H9 (cell line): ENCODE results near the gene GFM1. TPM values are rescaled to one million over a fixed set of nuclear protein-coding genes. Genes with fewer than 3 reads are reported as not detected.

Experiments
- DNase-seq: peaks from one replicate; pipeline ENCODE4 v3.0.0-alpha.2; 2017
- H2AFZ ChIP-seq: one replicate; pipeline ENCODE4 v1.6.1; 2013; ENCODE audit warnings: mild to moderate bottlenecking, low read length, control low read depth, moderate library complexity
- H2AK5ac ChIP-seq: 2 replicates; pipeline ENCODE4 v1.6.1; 2013; ENCODE audit warnings: low read length, control low read depth, mixed read lengths; ENCODE audit not compliant: insufficient read length
- H2BK120ac ChIP-seq: one replicate; pipeline ENCODE4 v1.6.1; 2013; ENCODE audit warnings: low read depth, mild to moderate bottlenecking, low read length, control low read depth, inconsistent platforms; ENCODE audit not compliant: poor library complexity, severe bottlenecking
- H2BK12ac ChIP-seq: 2 replicates; pipeline ENCODE4 v1.6.1; 2013; ENCODE audit warnings: low read length, control low read depth, mixed read lengths, low read depth; ENCODE audit not compliant: insufficient read length
- H2BK15ac ChIP-seq: 2 replicates; pipeline ENCODE4 v1.6.1; 2013; ENCODE audit warnings: low read depth, low read length, control low read depth
- H2BK20ac ChIP-seq: one replicate; pipeline ENCODE4 v1.6.1; 2013; ENCODE audit warnings: low read depth, mild to moderate bottlenecking, low read length, control low read depth, inconsistent platforms; ENCODE audit not compliant: poor library complexity, severe bottlenecking
- H2BK5ac ChIP-seq: 2 replicates; pipeline ENCODE4 v1.6.1; 2013; ENCODE audit warnings: low read length, control low read depth, mixed read lengths; ENCODE audit not compliant: insufficient read length
- H3K14ac ChIP-seq: 2 replicates; pipeline ENCODE4 v1.6.1; 2013; ENCODE audit warnings: low read length, control low read depth; ENCODE audit not compliant: insufficient read depth
- H3K18ac ChIP-seq: 2 replicates; pipeline ENCODE4 v1.6.1; 2013; ENCODE audit warnings: low read depth, mild to moderate bottlenecking, mixed read lengths, low read length, control low read depth; ENCODE audit not compliant: insufficient read length
- H3K23ac ChIP-seq: 2 replicates; pipeline ENCODE4 v1.6.1; 2013; ENCODE audit warnings: low read length, control low read depth, mixed read lengths, low read depth; ENCODE audit not compliant: insufficient read length
- H3K23me2 ChIP-seq: 2 replicates; pipeline ENCODE4 v1.6.1; 2013; ENCODE audit warnings: low read depth, mild to moderate bottlenecking, mixed read lengths, low read length, control low read depth; ENCODE audit not compliant: insufficient read length, poor library complexity, severe bottlenecking
- H3K27ac ChIP-seq: 2 replicates; pipeline ENCODE4 v1.5.1; 2013; ENCODE audit warnings: low read length, control low read depth, mixed read lengths, low read depth; ENCODE audit not compliant: insufficient read length
- H3K27me3 ChIP-seq: 2 replicates; pipeline ENCODE4 v1.6.1; 2013; ENCODE audit warnings: low read length, control low read depth, inconsistent platforms; ENCODE audit not compliant: insufficient read depth
- H3K4ac ChIP-seq: 2 replicates; pipeline ENCODE4 v1.6.1; 2013; ENCODE audit warnings: low read depth, mild to moderate bottlenecking, control low read depth, inconsistent platforms, low read length, moderate library complexity
- H3K4me1 ChIP-seq: 2 replicates; pipeline ENCODE4 v1.6.1; 2013; ENCODE audit warnings: low read length, control low read depth, inconsistent platforms; ENCODE audit not compliant: insufficient read depth
- H3K4me2 ChIP-seq: 2 replicates; pipeline ENCODE4 v1.6.1; 2013; ENCODE audit warnings: low read length, control low read depth, mixed read lengths; ENCODE audit not compliant: insufficient read length, insufficient read depth
- H3K56ac ChIP-seq: 2 replicates; pipeline ENCODE4 v1.6.1; 2013; ENCODE audit warnings: low read depth, mild to moderate bottlenecking, mixed read lengths, low read length, control low read depth; ENCODE audit not compliant: insufficient read length
- H3K79me1 ChIP-seq: 2 replicates; pipeline ENCODE4 v1.6.1; 2013; ENCODE audit warnings: low read depth, mild to moderate bottlenecking, moderate library complexity, low read length, control low read depth, inconsistent platforms; ENCODE audit not compliant: insufficient read depth, poor library complexity, severe bottlenecking
- H3K79me2 ChIP-seq: 2 replicates; pipeline ENCODE4 v1.6.1; 2013; ENCODE audit warnings: low read length, control low read depth, inconsistent platforms; ENCODE audit not compliant: insufficient read depth
- H3K9ac ChIP-seq: 2 replicates; pipeline ENCODE4 v1.6.1; 2013; ENCODE audit warnings: low read length, control low read depth, mixed read lengths; ENCODE audit not compliant: insufficient read length; ENCODE audit errors: extremely low read depth
- H3K9me3 ChIP-seq: one replicate; pipeline ENCODE4 v1.6.1; 2013; ENCODE audit warnings: low read depth, low read length, inconsistent platforms; ENCODE audit not compliant: control insufficient read depth
- H3T11ph ChIP-seq: one replicate; pipeline ENCODE4 v1.6.1; 2013; ENCODE audit warnings: mild to moderate bottlenecking, low read length, control low read depth, inconsistent platforms
- H4K20me1 ChIP-seq: one replicate; pipeline ENCODE4 v1.6.1; 2013; ENCODE audit not compliant: control insufficient read depth, insufficient read length, insufficient read depth
- H4K5ac ChIP-seq: 2 replicates; pipeline ENCODE4 v1.6.1; 2013; ENCODE audit warnings: low read depth, mild to moderate bottlenecking, mixed read lengths, low read length, control low read depth; ENCODE audit not compliant: insufficient read length
- H4K8ac ChIP-seq: replicated peaks from 2 replicates; pipeline ENCODE4 v1.6.1; 2013; ENCODE audit warnings: low read length, control low read depth, mixed read lengths, low read depth; ENCODE audit not compliant: insufficient read length
- H4K91ac ChIP-seq: 2 replicates; pipeline ENCODE4 v1.6.1; 2013; ENCODE audit warnings: low read depth, mild to moderate bottlenecking, moderate library complexity, mixed read lengths, low read length, control low read depth; ENCODE audit not compliant: insufficient read length
- H3K27ac Mint-ChIP-seq, 3 experiments: 2 replicates in 2 of 3; 3 replicates in 1 of 3; pipeline ENCODE4 v1.8.0; 2020 to 2021; ENCODE audit warnings: mixed read lengths in 3 of 3, mild to moderate bottlenecking in 1 of 3, moderate library complexity in 1 of 3
- H3K27me3 Mint-ChIP-seq: 2 replicates; pipeline ENCODE4 v1.8.0; 2021; ENCODE audit warnings: low read depth, mild to moderate bottlenecking, moderate library complexity, mixed read lengths
- H3K36me3 Mint-ChIP-seq, 3 experiments: 2 replicates in 2 of 3; 3 replicates in 1 of 3; pipeline ENCODE4 v1.8.0; 2020 to 2021; ENCODE audit warnings: low read depth in 3 of 3, mixed read lengths in 3 of 3; ENCODE audit not compliant: insufficient read depth in 1 of 3
- H3K4me1 Mint-ChIP-seq, 2 experiments: 2 replicates each; pipeline ENCODE4 v1.8.0; 2020; ENCODE audit warnings: mixed read lengths in 2 of 2
- H3K4me3 Mint-ChIP-seq, 2 experiments: 2 replicates in 1 of 2; 3 replicates in 1 of 2; pipeline ENCODE4 v1.8.0; 2020 to 2021; ENCODE audit warnings: mild to moderate bottlenecking in 2 of 2, mixed read lengths in 2 of 2, moderate library complexity in 1 of 2
- H3K9me3 Mint-ChIP-seq, 2 experiments: 2 replicates in 1 of 2; 3 replicates in 1 of 2; pipeline ENCODE4 v1.8.0; 2020; ENCODE audit warnings: mild to moderate bottlenecking in 2 of 2, mixed read lengths in 2 of 2, moderate library complexity in 1 of 2
- CTCF ChIP-seq: fragments of 200-600 bp; sonication (generic); conservative IDR thresholded peaks from 3 replicates; pipeline ENCODE4 v1.8.0; 2021; ENCODE audit warnings: antibody characterized with exemption, mild to moderate bottlenecking
- WGBS: extraction: QIAGEN DNeasy Blood & Tissue Kit; methylation state at CpG from one replicate; pipeline ENCODE4 v1.1.7; 2013; ENCODE audit warnings: missing lambda C conversion rate, low lambda C conversion rate, mixed read lengths; ENCODE audit not compliant: insufficient read length; ENCODE audit errors: extremely low coverage; 5-methylcytosine and 5-hydroxymethylcytosine counted together
- total RNA-seq: library from RNA; stranded (reverse); gene quantifications from 2 replicates; pipeline ENCODE4 v1.2.1, GENCODE V29; 2021

GFM1 gene
- total RNA-seq, 1 experiment from 2014 or later = 47.1 TPM

GRCh38 chr3:158717576-158717975 lies 73.2 kb downstream of the GFM1 start:
- H3K4me2 ChIP-seq = no peak overlapping the region
- no CpG with 5 or more reads among the region's 2 CpGs for WGBS

More at GRCh38 chr3:158717576-158717975, 73.2 kb downstream of the GFM1 start:
- Histone ChIP-seq H3K79me2 (no peaks in the 10 kb centered on the region), H4K5ac (no peak overlapping the region), H3T11ph (no peak overlapping the region), H2BK12ac (no peak overlapping the region), H3K27ac (no peak overlapping the region), H3K23ac (no peak overlapping the region), H4K91ac (no peak overlapping the region), H3K27me3 (no peaks in the 10 kb centered on the region), H4K20me1 (no peaks in the 10 kb centered on the region), H3K23me2 (no peaks in the 10 kb centered on the region), H2BK20ac (no peak overlapping the region), H2BK5ac (no peak overlapping the region), H2AK5ac (no peak overlapping the region), H3K4me1 (no peaks in the 10 kb centered on the region), H3K56ac (no peak overlapping the region), H2BK15ac (no peak overlapping the region), H3K4ac (no peak overlapping the region), H2BK120ac (no peak overlapping the region), H3K79me1 (no peaks in the 10 kb centered on the region), H3K14ac (no peak overlapping the region), H3K9ac (no peak overlapping the region), H3K18ac (no peak overlapping the region), H4K8ac (no peak overlapping the region), H3K9me3 (no peaks in the 10 kb centered on the region), H2AFZ (no peak overlapping the region)
- no peak for DNase-seq
- H3K27ac Mint-ChIP-seq = peak overlapping the region in 1 of 3 experiments; percentile 77; a peak in 3 of 7 replicates
- H3K36me3 Mint-ChIP-seq = peaks cover 2 to 10% (median 9%) of the 10 kb centered on the region in 3 experiments
- H3K4me1 Mint-ChIP-seq = peaks cover 8 to 14% of the 10 kb centered on the region in 2 experiments
- H3K27me3 Mint-ChIP-seq = no peaks in the 10 kb centered on the region
- no peak overlapping the region for H3K4me3 Mint-ChIP-seq
- no peak for TF ChIP-seq CTCF
- H3K9me3 Mint-ChIP-seq = no peaks in the 10 kb centered on the region
